CD14-positive monocyte (primary cell): ENCODE measurements around the gene SKA1. TPM values are rescaled to one million over a fixed set of nuclear protein-coding genes. Genes with fewer than 3 reads are reported as not detected.

Experiments used
- DNase-seq, 3 donors: peaks; one replicate each; pipeline ENCODE4 v3.0.0-alpha.2; 2011 to 2022
- H2AFZ ChIP-seq: 2 replicates; pipeline ENCODE4 v1.6.0; 2012; ENCODE audit warnings: mild to moderate bottlenecking, low read depth, low read length, inconsistent platforms; ENCODE audit not compliant: insufficient read depth, poor library complexity, severe bottlenecking
- H3K27ac ChIP-seq, 2 donors: 1 replicate in 1 of 2; 2 replicates in 1 of 2; pipeline ENCODE4 v1.5.1; 2012 to 2013; ENCODE audit warnings: low read length in 2 of 2, control low read depth in 1 of 2, inconsistent platforms in 1 of 2, low read depth in 1 of 2, mild to moderate bottlenecking in 1 of 2
- H3K27me3 ChIP-seq, 2 donors: one replicate each; pipeline versions ENCODE4 v1.6.0 to v1.6.1; 2011 to 2013; ENCODE audit warnings: low read length in 2 of 2; ENCODE audit not compliant: control insufficient read depth in 2 of 2, insufficient read depth in 2 of 2
- H3K36me3 ChIP-seq, 2 donors: replicated peaks in 1 of 2; 1 replicate in 1 of 2; 2 replicates in 1 of 2; pipeline versions ENCODE4 v1.5.1 to v1.6.1; 2012 to 2013; ENCODE audit warnings: low read length in 2 of 2, control low read depth in 1 of 2, inconsistent platforms in 1 of 2, mild to moderate bottlenecking in 1 of 2; ENCODE audit not compliant: insufficient read depth in 2 of 2, control insufficient read depth in 1 of 2
- H3K4me1 ChIP-seq, 2 donors: 1 replicate in 1 of 2; 2 replicates in 1 of 2; pipeline versions ENCODE4 v1.5.1 to v1.6.1; 2012 to 2013; ENCODE audit warnings: low read length in 2 of 2, control low read depth in 1 of 2, inconsistent platforms in 1 of 2, mild to moderate bottlenecking in 1 of 2, moderate library complexity in 1 of 2; ENCODE audit not compliant: insufficient read depth in 2 of 2, control insufficient read depth in 1 of 2
- H3K4me2 ChIP-seq: replicated peaks from 2 replicates; pipeline ENCODE3; 2012; ENCODE audit warnings: low read length, moderate library complexity, mild to moderate bottlenecking; ENCODE audit not compliant: poor library complexity, severe bottlenecking; ENCODE audit errors: extremely low read depth
- H3K4me3 ChIP-seq, 3 experiments: fragments of 200-600 bp in 1 of 3; sonication (generic) in 1 of 3; replicated peaks in 1 of 3; 1 replicate in 2 of 3; 2 replicates in 1 of 3; pipeline ENCODE4 v1.5.1; 2011 to 2013; ENCODE audit warnings: low read length in 3 of 3, mild to moderate bottlenecking in 3 of 3, control low read depth in 2 of 3, low read depth in 2 of 3, inconsistent platforms in 1 of 3, moderate library complexity in 1 of 3
- H3K79me2 ChIP-seq: 2 replicates; pipeline ENCODE4 v1.6.0; 2012; ENCODE audit warnings: mild to moderate bottlenecking, control low read depth, inconsistent platforms, low read length, moderate library complexity; ENCODE audit not compliant: insufficient read depth
- H3K9ac ChIP-seq: 2 replicates; pipeline ENCODE4 v1.6.0; 2017; ENCODE audit warnings: low read length, mild to moderate bottlenecking; ENCODE audit not compliant: insufficient read depth, poor library complexity, severe bottlenecking
- H3K9me3 ChIP-seq, 2 donors: replicated peaks in 1 of 2; 1 replicate in 1 of 2; 2 replicates in 1 of 2; pipeline versions ENCODE4 v1.5.1 to v1.6.1; 2012 to 2013; ENCODE audit warnings: low read length in 2 of 2, control low read depth in 1 of 2; ENCODE audit not compliant: control insufficient read depth in 1 of 2, insufficient read depth in 1 of 2
- H4K20me1 ChIP-seq: 2 replicates; pipeline ENCODE4 v1.6.0; 2012; ENCODE audit warnings: mild to moderate bottlenecking, low read length, control low read depth, moderate library complexity; ENCODE audit not compliant: insufficient read depth
- H3K27ac Mint-ChIP-seq, 7 donors: one replicate each; pipeline ENCODE4 v1.8.0; 2020; ENCODE audit warnings: mild to moderate bottlenecking in 7 of 7, mixed read lengths in 7 of 7, moderate library complexity in 6 of 7, inconsistent platforms in 2 of 7
- H3K27me3 Mint-ChIP-seq, 3 donors: one replicate each; pipeline ENCODE4 v1.8.0; 2021 to 2022; ENCODE audit warnings: low read depth in 3 of 3, mild to moderate bottlenecking in 3 of 3, mixed read lengths in 3 of 3, moderate library complexity in 3 of 3, inconsistent platforms in 1 of 3
- H3K36me3 Mint-ChIP-seq, 2 donors: one replicate each; pipeline ENCODE4 v1.8.0; 2020; ENCODE audit warnings: mixed read lengths in 2 of 2, inconsistent platforms in 1 of 2, mild to moderate bottlenecking in 1 of 2
- H3K4me1 Mint-ChIP-seq: one replicate; pipeline ENCODE4 v1.8.0; 2020; ENCODE audit warnings: mild to moderate bottlenecking, mixed read lengths
- H3K4me3 Mint-ChIP-seq, 2 donors: one replicate each; pipeline ENCODE4 v1.8.0; 2020; ENCODE audit warnings: mild to moderate bottlenecking in 2 of 2, mixed read lengths in 2 of 2, moderate library complexity in 1 of 2
- H3K9me3 Mint-ChIP-seq, 7 donors: one replicate each; pipeline ENCODE4 v1.8.0; 2020 to 2022; ENCODE audit warnings: mixed read lengths in 7 of 7, mild to moderate bottlenecking in 6 of 7, moderate library complexity in 6 of 7, inconsistent platforms in 2 of 7
- WGBS: methylation state at CpG from one replicate; pipeline ENCODE4 v1.1.5; 2013; ENCODE audit warnings: missing lambda C conversion rate; ENCODE audit not compliant: insufficient coverage; 5-methylcytosine and 5-hydroxymethylcytosine counted together
- intact Hi-C, 2 donors: fragments of 100-400 bp; cut with micrococcal nuclease; formaldehyde crosslinking; loops; one replicate each; pipeline versions ENCODE4 v1.15.0 to v1.15.1; 2023
- polyA plus RNA-seq, 3 donors: library from polyadenylated mRNA; depleted of rRNA in 1 of 3; unstranded in 2 of 3; stranded (reverse) in 1 of 3; fragments of 300-500 nt in 2 of 3; fragments of >200 nt in 1 of 3; fragmentation: Illumina TruSeq in 2 of 3; gene quantifications; 1 replicate in 2 of 3; 2 replicates in 1 of 3; pipeline ENCODE4 v1.2.3, GENCODE V29; 2012 to 2021
- TF ChIP-seq, protein P1 (sequence below): fragments of 200-600 bp; IDR thresholded peaks from one replicate; pipeline ENCODE4 v1.8.0; 2022; ENCODE audit warnings: antibody characterized with exemption, mild to moderate bottlenecking

Gene SKA1
- polyA plus RNA-seq, 3 donors, result 0.17 TPM; not detected in 2

DNA sequence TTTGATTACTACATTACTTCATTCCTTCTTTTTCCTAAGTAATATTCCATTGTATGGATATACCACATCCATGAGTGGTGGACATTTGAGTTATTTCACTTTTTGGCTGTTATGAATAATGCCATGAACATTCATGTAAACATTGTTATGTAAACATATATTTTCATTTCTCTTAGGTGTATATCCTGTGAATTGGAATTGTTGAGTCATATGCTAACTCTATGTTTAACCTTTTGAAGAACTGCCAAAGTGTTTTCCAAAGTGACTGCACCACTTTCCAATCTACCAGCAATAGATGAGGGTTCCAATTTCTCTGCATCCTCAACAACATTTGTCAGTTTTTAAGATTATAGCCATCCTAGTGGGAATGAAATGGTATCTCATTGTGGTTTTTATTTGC, 44.7 kb upstream of the SKA1 start:
- Histone ChIP-seq H3K9me3 (no peaks in the 10 kb centered on the region), H3K27ac (no peak overlapping the region), H3K79me2 (no peaks in the 10 kb centered on the region), H3K9ac (no peak overlapping the region), H3K4me1 (no peaks in the 10 kb centered on the region), H3K36me3 (no peaks in the 10 kb centered on the region), H3K4me2 (no peak overlapping the region), H2AFZ (no peak overlapping the region), H3K4me3 (no peak overlapping the region), H3K27me3 (peaks cover 0 to 3% of the 10 kb centered on the region in 2 donors), H4K20me1 (no peaks in the 10 kb centered on the region)
- no peak for DNase-seq
- no peaks in the 10 kb centered on the region for H3K36me3 Mint-ChIP-seq
- no peak overlapping the region for H3K27ac Mint-ChIP-seq
- intact Hi-C loops, result no loop called here
- no peak overlapping the region for H3K4me3 Mint-ChIP-seq
- H3K4me1 Mint-ChIP-seq, result no peaks in the 10 kb centered on the region
- TF ChIP-seq, protein P1, sequence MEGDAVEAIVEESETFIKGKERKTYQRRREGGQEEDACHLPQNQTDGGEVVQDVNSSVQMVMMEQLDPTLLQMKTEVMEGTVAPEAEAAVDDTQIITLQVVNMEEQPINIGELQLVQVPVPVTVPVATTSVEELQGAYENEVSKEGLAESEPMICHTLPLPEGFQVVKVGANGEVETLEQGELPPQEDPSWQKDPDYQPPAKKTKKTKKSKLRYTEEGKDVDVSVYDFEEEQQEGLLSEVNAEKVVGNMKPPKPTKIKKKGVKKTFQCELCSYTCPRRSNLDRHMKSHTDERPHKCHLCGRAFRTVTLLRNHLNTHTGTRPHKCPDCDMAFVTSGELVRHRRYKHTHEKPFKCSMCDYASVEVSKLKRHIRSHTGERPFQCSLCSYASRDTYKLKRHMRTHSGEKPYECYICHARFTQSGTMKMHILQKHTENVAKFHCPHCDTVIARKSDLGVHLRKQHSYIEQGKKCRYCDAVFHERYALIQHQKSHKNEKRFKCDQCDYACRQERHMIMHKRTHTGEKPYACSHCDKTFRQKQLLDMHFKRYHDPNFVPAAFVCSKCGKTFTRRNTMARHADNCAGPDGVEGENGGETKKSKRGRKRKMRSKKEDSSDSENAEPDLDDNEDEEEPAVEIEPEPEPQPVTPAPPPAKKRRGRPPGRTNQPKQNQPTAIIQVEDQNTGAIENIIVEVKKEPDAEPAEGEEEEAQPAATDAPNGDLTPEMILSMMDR, result no peak
- peaks cover 12 to 23% (median 12%) of the 10 kb centered on the region in 3 donors for H3K27me3 Mint-ChIP-seq
- peaks cover 0 to 5% (median under 1%) of the 10 kb centered on the region in 7 donors for H3K9me3 Mint-ChIP-seq

DNA sequence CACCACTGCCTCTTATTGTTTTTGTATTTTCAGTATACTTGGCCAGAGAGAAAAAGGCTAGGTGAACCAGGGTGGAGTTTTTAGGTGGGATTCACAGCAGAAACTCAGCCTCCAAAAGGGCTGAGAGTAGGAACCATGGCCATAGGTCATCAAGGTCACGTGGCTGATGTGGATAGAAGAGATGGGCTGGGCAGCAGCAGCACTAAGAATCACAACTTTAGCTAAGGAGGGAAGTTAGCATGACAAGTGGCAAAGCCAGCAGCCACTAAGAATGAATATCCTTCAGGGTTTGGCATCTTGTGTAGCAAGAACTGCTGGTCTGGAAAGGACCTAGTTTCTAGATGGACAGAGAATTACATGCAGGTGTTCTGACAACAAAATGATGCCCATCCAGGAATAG, 43.2 kb upstream of the SKA1 start:
- peaks cover 8 to 22% (median 11%) of the 10 kb centered on the region in 3 donors for H3K27me3 Mint-ChIP-seq

More for the DNA sequence above, 43.2 kb upstream of the SKA1 start:
- Histone ChIP-seq H3K9ac (no peak overlapping the region), H3K4me3 (no peak overlapping the region), H3K27me3 (peaks cover 0 to 2% of the 10 kb centered on the region in 2 donors), H3K4me1 (no peaks in the 10 kb centered on the region), H3K9me3 (no peaks in the 10 kb centered on the region), H3K27ac (no peak overlapping the region), H3K79me2 (no peaks in the 10 kb centered on the region), H4K20me1 (no peaks in the 10 kb centered on the region), H3K36me3 (no peaks in the 10 kb centered on the region), H2AFZ (no peak overlapping the region), H3K4me2 (no peak overlapping the region)
- H3K36me3 Mint-ChIP-seq, result no peaks in the 10 kb centered on the region
- H3K4me1 Mint-ChIP-seq, result no peaks in the 10 kb centered on the region
- no peak overlapping the region for H3K27ac Mint-ChIP-seq
- no peak overlapping the region for H3K4me3 Mint-ChIP-seq
- TF ChIP-seq, protein P1, result no peak
- peaks cover 0 to 4% (median 0%) of the 10 kb centered on the region in 7 donors for H3K9me3 Mint-ChIP-seq
- DNase-seq, result no peak
- WGBS, result no CpG with 5 or more reads among the region's 1 CpG
- intact Hi-C loops, result no loop called here
